ENCODE data around the gene NBEAL2.

The NBEAL2 gene

GRCh38 chr3:46978985-46979944, at the start of gene NBEAL2:
TSS of gene NBEAL2 (plus strand) at chr3:46979666. CDS start at chr3:46979862, 196 bp downstream.
- peak; percentile 89 for DNase-seq

GRCh38 chr3:46930166-46930944, 49.1 kb upstream of the NBEAL2 start:
- DNase-seq, result no peak

DNA sequence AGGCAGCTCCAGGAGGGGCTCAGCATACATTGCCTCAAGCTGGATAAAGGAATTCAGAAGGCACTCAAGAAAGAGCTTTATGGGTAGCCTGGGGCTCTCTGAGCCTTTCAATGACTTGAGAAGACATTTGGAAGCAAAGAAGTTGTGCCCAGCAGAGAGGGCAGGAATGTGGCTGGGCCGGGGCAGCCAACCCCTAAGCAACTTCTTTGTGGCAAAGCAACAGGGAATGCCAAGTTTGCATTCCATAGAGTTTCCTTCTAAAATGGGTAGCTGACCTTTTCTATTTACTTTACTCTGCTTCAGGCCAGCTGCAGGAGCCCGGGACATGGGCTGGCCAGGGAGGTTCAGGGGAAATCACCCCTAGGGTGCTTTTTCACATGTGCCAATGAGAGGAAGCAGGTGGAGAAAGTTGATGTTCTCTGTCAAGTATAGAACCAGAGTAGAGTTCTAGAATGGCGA, 48.5 kb upstream of the NBEAL2 start:
- DNase-seq, result no peak

DNA sequence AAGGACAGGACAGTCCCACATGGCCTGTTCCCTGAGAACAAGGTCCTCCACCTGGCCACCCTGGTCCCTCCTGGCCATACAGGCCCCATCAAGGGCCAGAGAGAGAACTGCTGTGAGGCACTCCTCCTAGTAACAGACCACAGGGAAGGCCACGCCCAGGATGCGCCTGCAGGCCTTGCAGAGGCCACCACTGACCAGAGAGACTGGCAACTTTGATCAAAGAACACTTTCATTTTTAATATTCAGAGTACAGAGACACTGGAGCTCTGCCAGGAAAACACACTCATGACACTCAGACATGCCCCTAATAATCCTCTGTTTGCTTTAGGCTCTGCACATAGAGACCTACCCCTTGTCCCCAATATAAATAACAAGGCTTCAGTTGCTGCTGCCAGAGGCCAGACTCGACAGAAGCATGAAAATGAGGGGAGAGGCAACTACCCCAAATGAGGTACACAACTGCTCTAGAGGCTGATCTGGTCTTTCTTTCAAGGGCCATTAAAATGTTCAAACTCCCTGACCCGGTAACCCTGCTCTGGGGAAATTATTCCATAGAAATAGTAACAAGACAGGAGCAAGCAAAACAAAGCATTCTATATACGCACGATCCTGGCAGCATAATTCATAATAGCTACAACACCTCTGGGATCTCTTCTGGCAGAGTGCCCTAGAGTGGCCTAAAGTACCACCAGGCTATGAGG, 47.7 kb upstream of the NBEAL2 start:
- DNase-seq, result no peak

GRCh38 chr3:46932455-46933225, 46.8 kb upstream of the NBEAL2 start:
- no peak for DNase-seq

- no peak for DNase-seq
These were observed 46.2 kb upstream of the NBEAL2 start for GRCh38 chr3:46933261-46933660.

DNA sequence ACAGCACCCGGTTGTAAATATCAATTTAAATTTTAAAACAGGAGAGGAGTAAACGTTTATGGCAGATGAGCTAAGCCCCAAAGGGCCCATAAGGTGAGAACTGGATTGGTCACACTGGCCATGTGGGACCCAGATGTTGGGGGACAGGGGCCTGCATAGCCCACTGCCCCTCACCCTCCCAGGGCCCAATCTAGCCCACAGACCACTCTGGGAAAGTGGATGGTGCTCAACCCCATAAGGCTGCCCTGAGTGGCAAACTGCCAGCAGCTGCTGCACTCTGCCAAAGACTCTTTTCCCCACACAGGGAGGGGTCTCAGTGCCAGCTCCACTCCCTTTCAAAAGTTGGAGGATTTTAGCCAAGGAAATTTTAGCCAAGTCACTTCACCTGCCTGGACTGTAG, 45.4 kb upstream of the NBEAL2 start:
- DNase-seq, result no peak

DNA sequence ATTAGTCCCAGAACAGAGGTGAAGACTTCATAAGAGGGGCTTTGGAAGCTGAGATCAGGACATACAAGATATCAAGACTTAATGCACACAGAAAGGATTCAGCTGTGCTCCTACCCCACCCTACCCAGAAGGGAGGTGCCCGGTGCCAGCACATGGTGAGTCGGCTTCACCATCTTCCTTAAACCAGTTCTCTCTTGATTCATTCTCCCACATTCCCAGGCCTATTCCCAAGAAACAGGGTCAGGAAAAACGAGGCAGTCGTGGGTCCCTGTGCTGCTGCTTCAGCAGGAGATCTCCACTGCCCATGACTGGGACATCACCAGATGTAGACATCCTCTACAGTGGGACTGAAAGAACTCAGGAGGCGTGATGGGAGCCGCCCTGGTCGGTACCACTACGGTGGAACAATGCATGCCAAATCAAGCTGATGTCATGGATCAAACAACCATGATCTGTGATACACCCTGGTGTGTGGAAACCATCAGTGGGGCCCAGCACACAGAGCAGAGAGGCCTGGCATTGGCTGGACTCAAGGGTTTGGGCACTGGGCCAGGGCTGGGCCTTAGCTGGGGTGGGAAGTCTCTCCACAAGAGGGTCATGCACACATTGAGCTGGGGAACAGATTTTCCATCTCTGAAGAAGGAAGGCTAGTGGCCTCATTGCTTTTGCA, 44.8 kb upstream of the NBEAL2 start:
- no peak for DNase-seq

DNA sequence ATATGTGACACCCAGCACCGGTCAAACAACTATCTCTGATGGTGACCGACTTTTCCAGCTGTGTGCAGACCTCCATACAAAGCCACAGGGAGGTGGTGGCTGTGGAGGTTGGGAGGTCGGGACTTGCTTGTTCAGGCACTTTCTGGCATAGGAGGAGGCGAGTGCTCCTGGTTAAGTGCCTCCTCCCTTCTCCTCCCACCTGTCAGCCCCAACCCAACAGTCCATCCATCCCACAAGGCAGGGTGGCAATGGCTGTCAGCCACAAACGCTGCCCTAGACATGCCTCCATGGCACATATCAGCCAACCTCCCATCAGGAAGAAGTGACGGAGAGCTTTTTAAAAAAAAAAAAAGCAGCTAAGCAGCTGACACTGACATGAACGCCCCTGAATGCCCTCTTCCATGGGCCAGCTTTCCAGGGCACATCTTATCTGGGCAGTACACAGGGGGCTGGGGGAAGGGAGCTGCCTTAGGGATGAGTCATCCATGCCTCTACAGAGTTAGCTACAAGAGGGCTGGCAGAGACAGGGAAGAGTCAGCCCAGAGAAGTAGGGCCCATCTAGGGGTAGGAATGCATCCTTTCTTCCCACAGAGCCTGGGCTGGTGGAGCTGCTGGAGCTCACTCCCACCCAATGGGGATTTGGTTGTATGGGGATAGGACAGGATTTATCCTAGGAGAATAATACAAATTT, 44.2 kb upstream of the NBEAL2 start:
- no peak for DNase-seq

DNA sequence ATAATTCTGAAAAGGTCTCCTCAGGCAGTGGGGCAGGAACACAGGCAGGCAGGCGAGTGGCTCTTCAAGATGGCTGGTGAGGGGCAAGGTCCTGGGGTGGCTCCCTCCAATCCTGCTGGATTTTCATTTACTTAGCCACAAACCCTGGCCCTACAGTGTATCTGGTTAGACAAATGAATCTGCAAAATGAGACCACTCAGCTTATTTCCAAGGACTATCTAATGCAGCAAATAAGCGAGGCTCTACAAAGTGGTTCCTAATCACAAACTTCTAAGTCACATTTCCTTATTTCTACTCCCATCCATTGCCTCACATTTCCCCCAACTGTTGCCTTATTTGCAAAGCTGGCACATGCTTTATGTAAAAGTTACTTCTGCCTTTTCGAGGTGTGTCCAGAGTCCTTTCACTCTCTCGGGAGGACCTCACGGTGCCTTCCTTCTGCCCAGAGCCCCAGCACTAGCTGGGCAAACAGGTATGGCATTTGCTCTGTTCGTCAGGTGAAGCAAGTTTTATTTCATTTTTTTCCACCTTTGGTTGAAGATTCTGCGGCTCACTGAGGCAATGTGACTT, 43.4 kb upstream of the NBEAL2 start:
- no peak for DNase-seq

- no peak for DNase-seq
These were observed 42.7 kb upstream of the NBEAL2 start for GRCh38 chr3:46936733-46937250.

- DNase-seq, result no peak
These were observed 41.3 kb upstream of the NBEAL2 start for GRCh38 chr3:46938118-46938517.

- DNase-seq, result no peak
These were observed 39.7 kb upstream of the NBEAL2 start for GRCh38 chr3:46939578-46940445.

- no peak for DNase-seq
These were observed 37.4 kb upstream of the NBEAL2 start for GRCh38 chr3:46942076-46942475.

DNA sequence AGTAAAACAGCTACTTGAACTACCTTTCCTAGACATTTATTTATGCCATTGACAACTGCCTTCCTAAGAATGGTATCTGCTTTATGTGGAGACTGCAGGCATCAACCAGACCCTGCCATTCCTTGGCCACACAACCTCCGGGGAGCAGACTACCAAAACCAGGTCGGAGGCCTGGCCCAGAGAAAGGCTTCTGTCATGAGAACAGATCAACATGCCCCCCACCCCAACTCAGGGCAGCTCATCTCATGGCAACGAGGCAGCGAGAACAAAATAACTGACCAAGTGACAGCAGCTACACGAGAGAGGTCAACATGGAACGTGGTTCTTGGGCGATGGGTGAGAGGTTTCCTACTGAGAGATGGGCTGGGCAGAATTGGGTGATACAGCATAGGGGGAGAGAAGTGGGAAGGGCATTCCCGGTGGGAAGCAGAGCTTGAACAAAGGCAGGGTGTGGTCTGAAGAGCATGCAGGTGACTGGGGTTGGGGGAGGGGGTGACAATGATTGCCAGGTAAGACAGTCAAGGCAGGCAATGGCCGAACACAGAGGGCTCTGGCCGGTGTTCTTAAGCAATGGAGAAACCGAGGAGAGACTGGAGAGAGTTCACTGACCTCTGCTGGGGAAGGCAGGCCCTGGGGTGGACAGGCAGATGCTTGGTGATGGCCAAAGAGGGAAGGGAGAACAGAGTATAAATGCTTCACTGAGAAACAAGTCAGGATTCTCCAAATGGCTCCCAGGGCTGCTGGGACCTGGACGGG, 36.8 kb upstream of the NBEAL2 start:
- DNase-seq, result no peak

DNA sequence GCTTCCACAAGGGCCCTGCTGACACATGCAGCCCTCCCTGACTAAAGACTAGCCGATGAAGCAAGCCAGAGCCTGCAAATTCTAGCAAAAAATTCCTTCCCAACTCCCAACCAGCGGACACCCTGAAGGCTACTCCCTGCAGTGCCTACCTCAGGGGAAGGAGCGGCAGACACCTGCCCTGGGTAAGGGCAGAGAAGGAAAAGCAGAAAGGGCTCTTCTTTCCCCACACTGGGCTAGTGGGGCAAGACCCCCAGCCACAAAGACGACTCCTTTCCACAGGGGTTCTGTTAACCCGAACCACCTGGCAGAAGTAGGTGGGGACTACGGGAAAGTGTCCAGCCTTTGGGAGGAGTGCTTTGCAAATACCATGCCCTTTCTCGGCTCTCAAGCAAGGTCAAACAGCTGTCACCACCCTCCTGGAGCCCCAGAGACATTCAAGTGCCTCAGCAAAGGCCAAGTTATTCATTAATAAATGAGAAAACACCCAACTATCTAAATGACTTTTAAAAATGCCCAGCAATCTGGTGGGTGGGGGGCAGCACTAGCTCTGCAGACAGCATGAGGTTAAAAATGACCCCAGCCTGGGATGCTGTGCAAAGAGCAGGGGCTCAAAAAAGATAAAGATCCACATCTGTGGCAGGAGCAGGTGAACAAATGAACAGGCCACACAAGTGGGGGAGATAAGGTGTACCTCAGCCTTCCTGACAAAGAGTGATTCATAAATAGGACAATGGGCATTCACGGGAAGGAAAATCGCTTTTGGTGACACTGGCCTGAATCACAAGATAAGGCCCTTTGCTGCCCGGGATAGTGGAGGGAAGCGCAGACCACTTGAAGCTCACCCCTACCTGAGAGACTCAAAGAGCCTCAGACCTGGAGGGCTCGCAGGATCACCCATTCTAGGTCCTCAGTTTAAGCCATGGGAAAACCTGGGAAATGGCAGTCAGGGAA, 36.0 kb upstream of the NBEAL2 start:
- no peak for DNase-seq

GRCh38 chr3:46944191-46944590, 35.3 kb upstream of the NBEAL2 start:
- DNase-seq, result no peak
